OCI-LY3 (cell line): ENCODE data around the gene WDR4.

ENCODE experiments used
- EZH2phosphoT487 ChIP-seq: fragments of 200-600 bp; shearing (Covaris generic); IDR thresholded peaks from 2 replicates; pipeline ENCODE4 v1.6.1; 2018; ENCODE audit warnings: antibody characterized with exemption, mixed run types, low read depth
- TF ChIP-seq, protein P1 (sequence below): fragments of 200-600, 300-600 bp; sonication (generic); IDR thresholded peaks from 2 replicates; pipeline ENCODE4 v1.5.1; 2014; ENCODE audit warnings: antibody characterized with exemption, low read length, low read depth

GRCh38 chr21:42847051-42847707, 32.2 kb downstream of the WDR4 start:
- TF ChIP-seq, protein P1, sequence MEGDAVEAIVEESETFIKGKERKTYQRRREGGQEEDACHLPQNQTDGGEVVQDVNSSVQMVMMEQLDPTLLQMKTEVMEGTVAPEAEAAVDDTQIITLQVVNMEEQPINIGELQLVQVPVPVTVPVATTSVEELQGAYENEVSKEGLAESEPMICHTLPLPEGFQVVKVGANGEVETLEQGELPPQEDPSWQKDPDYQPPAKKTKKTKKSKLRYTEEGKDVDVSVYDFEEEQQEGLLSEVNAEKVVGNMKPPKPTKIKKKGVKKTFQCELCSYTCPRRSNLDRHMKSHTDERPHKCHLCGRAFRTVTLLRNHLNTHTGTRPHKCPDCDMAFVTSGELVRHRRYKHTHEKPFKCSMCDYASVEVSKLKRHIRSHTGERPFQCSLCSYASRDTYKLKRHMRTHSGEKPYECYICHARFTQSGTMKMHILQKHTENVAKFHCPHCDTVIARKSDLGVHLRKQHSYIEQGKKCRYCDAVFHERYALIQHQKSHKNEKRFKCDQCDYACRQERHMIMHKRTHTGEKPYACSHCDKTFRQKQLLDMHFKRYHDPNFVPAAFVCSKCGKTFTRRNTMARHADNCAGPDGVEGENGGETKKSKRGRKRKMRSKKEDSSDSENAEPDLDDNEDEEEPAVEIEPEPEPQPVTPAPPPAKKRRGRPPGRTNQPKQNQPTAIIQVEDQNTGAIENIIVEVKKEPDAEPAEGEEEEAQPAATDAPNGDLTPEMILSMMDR = no peak
- TF ChIP-seq EZH2phosphoT487 = no peak
